DND-41 (cell line): Measurements from ENCODE around the gene PRKCE.

ENCODE experiments used
- ATAC-seq: fragments of 200-7000 bp; cut with Tn5 transposase; 3 replicates; pipeline ENCODE4 v1.9.1; 2021; ENCODE audit warnings: low read depth; ENCODE audit not compliant: insufficient read depth
- DNase-seq: peaks from one replicate; pipeline ENCODE4 v3.0.0-alpha.2; 2020
- H2AFZ ChIP-seq: 2 replicates; pipeline ENCODE4 v1.6.0; 2012; ENCODE audit warnings: low read depth, low read length
- H3K27ac ChIP-seq: 2 replicates; pipeline ENCODE4 v1.5.1; 2012; ENCODE audit warnings: low read length, inconsistent platforms
- H3K27me3 ChIP-seq: fragments of 200-600 bp; sonication (generic); 2 replicates; pipeline ENCODE4 v1.6.0; 2012; ENCODE audit warnings: low read length, mild to moderate bottlenecking, inconsistent platforms; ENCODE audit not compliant: insufficient read depth, poor library complexity
- H3K36me3 ChIP-seq: 2 replicates; pipeline ENCODE4 v1.5.1; 2012; ENCODE audit warnings: low read length, inconsistent platforms; ENCODE audit not compliant: insufficient read depth
- H3K4me1 ChIP-seq: 2 replicates; pipeline ENCODE4 v1.5.1; 2012; ENCODE audit warnings: mild to moderate bottlenecking, low read length; ENCODE audit not compliant: insufficient read depth
- H3K4me2 ChIP-seq: 2 replicates; pipeline ENCODE4 v1.6.0; 2012; ENCODE audit warnings: mild to moderate bottlenecking, moderate library complexity, low read length, inconsistent platforms; ENCODE audit not compliant: insufficient read depth
- H3K4me3 ChIP-seq, 2 experiments: fragments of 200-600 bp in 1 of 2; shearing (Covaris generic) in 1 of 2; 2 replicates each; pipeline ENCODE4 v1.5.1; 2012 to 2016; ENCODE audit warnings: inconsistent platforms in 2 of 2, low read length in 2 of 2, mild to moderate bottlenecking in 2 of 2, low read depth in 1 of 2, moderate library complexity in 1 of 2
- H3K79me2 ChIP-seq: 2 replicates; pipeline ENCODE4 v1.6.0; 2012; ENCODE audit warnings: low read length, inconsistent platforms; ENCODE audit not compliant: insufficient read depth
- H3K9ac ChIP-seq: 2 replicates; pipeline ENCODE4 v1.6.0; 2012; ENCODE audit warnings: low read depth, mild to moderate bottlenecking, inconsistent platforms, low read length, moderate library complexity
- H3K9me3 ChIP-seq: 2 replicates; pipeline ENCODE4 v1.5.1; 2012; ENCODE audit warnings: low read length, moderate library complexity, mild to moderate bottlenecking, inconsistent platforms; ENCODE audit not compliant: insufficient read depth, severe bottlenecking
- H4K20me1 ChIP-seq: 2 replicates; pipeline ENCODE4 v1.6.0; 2012; ENCODE audit warnings: low read length; ENCODE audit not compliant: insufficient read depth
- CTCF ChIP-seq: IDR thresholded peaks from 2 replicates; pipeline ENCODE4 v1.5.1; 2012; ENCODE audit warnings: borderline replicate concordance, low read length, moderate library complexity, mild to moderate bottlenecking; ENCODE audit not compliant: poor library complexity, severe bottlenecking; ENCODE audit errors: extremely low read depth
- EZH2 ChIP-seq: IDR thresholded peaks from 3 replicates; pipeline ENCODE4 v1.6.1; 2012; ENCODE audit warnings: borderline replicate concordance, low read depth, mild to moderate bottlenecking, moderate library complexity, low read length, inconsistent platforms; ENCODE audit not compliant: severe bottlenecking

Gene PRKCE

GRCh38 chr2:46119453-46119852 lies 468.0 kb downstream of the PRKCE start:
- Histone ChIP-seq H3K9me3 (no peaks in the 10 kb centered on the region), H3K27ac (no peak overlapping the region), H3K4me2 (no peak overlapping the region), H4K20me1 (no peaks in the 10 kb centered on the region), H3K36me3 (no peaks in the 10 kb centered on the region), H3K27me3 (no peaks in the 10 kb centered on the region), H3K79me2 (no peaks in the 10 kb centered on the region), H3K9ac (no peak overlapping the region), H3K4me1 (no peaks in the 10 kb centered on the region), H3K4me3 (no peak overlapping the region), H2AFZ (no peak overlapping the region)
- DNase-seq: no peak
- no peak for ATAC-seq
- no peak for TF ChIP-seq CTCF
- TF ChIP-seq EZH2: no peak

GRCh38 chr2:46120792-46121555 lies 469.5 kb downstream of the PRKCE start:
- no peak overlapping the region for H3K9ac ChIP-seq
- no peaks in the 10 kb centered on the region for H3K79me2 ChIP-seq
- H3K36me3 ChIP-seq: no peaks in the 10 kb centered on the region
- H3K4me1 ChIP-seq: no peaks in the 10 kb centered on the region
- DNase-seq: no peak
- no peak overlapping the region for H3K4me2 ChIP-seq
- TF ChIP-seq CTCF (no peak), EZH2 (no peak)
- H3K9me3 ChIP-seq: no peaks in the 10 kb centered on the region
- H3K4me3 ChIP-seq: no peak overlapping the region
- H2AFZ ChIP-seq: no peak overlapping the region
- no peak for ATAC-seq
- no peaks in the 10 kb centered on the region for H3K27me3 ChIP-seq
- no peaks in the 10 kb centered on the region for H4K20me1 ChIP-seq
- H3K27ac ChIP-seq: no peak overlapping the region

GRCh38 chr2:46122318-46122976 lies 471.0 kb downstream of the PRKCE start:
- no peaks in the 10 kb centered on the region for H3K4me1 ChIP-seq
- ATAC-seq (no peak), DNase-seq (no peak)
- no peak overlapping the region for H3K27ac ChIP-seq
- no peaks in the 10 kb centered on the region for H3K36me3 ChIP-seq
- H3K9me3 ChIP-seq: no peaks in the 10 kb centered on the region
- H3K27me3 ChIP-seq: no peaks in the 10 kb centered on the region
- no peak overlapping the region for H3K4me3 ChIP-seq
- no peaks in the 10 kb centered on the region for H4K20me1 ChIP-seq
- H3K79me2 ChIP-seq: no peaks in the 10 kb centered on the region
- no peak overlapping the region for H3K4me2 ChIP-seq
- TF ChIP-seq EZH2 (no peak), CTCF (no peak)
- no peak overlapping the region for H2AFZ ChIP-seq
- no peak overlapping the region for H3K9ac ChIP-seq
